Ovary (tissue), 9 donors: ENCODE data around the gene NEU4. TPM values are rescaled to one million over a fixed set of nuclear protein-coding genes. Genes with fewer than 3 reads are reported as not detected.

ENCODE experiments used
- DNase-seq, 5 donors: peaks; one replicate each; pipeline ENCODE4 v3.0.0-alpha.2; 2019 to 2020
- H3K27ac ChIP-seq, 2 donors: fragments of 200-600 bp; one replicate each; pipeline versions ENCODE4 v1.5.1 to v1.8.0; 2019 to 2022
- H3K27me3 ChIP-seq: fragments of 200-600 bp; one replicate; pipeline ENCODE4 v1.8.0; 2022
- H3K36me3 ChIP-seq: fragments of 200-600 bp; sonication (generic); one replicate; pipeline ENCODE4 v1.5.1; 2019
- H3K4me1 ChIP-seq: one replicate; pipeline ENCODE4 v1.8.1; 2013; ENCODE audit warnings: mild to moderate bottlenecking, moderate library complexity; ENCODE audit not compliant: insufficient read depth
- H3K4me3 ChIP-seq: fragments of 200-600 bp; sonication (generic); one replicate; pipeline ENCODE4 v1.5.1; 2017
- H3K9me3 ChIP-seq, 2 donors: fragments of 200-600 bp in 1 of 2; sonication (generic) in 1 of 2; one replicate each; pipeline versions ENCODE4 v1.5.1 to v1.8.1; 2013 to 2019; ENCODE audit warnings: mild to moderate bottlenecking in 1 of 2, moderate library complexity in 1 of 2
- EP300 ChIP-seq: sonication (generic); formaldehyde crosslinking; IDR thresholded peaks from one replicate; pipeline ENCODE4 v1.6.1; 2017; ENCODE audit warnings: antibody characterized with exemption
- POLR2A ChIP-seq: fragments of 450-650 bp; IDR thresholded peaks from one replicate; pipeline ENCODE4 v1.6.1; 2017; ENCODE audit warnings: antibody characterized with exemption, mild to moderate bottlenecking, moderate library complexity
- WGBS, 3 donors: extraction: QIAGEN DNeasy Blood & Tissue Kit in 1 of 3; methylation state at CpG; one replicate each; pipeline versions ENCODE4 v1.1.5 to v1.1.7; 2013 to 2017; 5-methylcytosine and 5-hydroxymethylcytosine counted together
- intact Hi-C, 4 donors: fragments of 100-400 bp; cut with DNase I; formaldehyde crosslinking; loops; one replicate each; pipeline versions ENCODE4 v1.11.0 to v1.15.1; 2022 to 2023
- polyA plus RNA-seq, 2 donors: library from polyadenylated mRNA; stranded (reverse); fragments of 200-250 nt in 1 of 2; fragments of 350-450 nt in 1 of 2; fragmentation: Illumina TruSeq in 1 of 2; extraction: RNeasy Lipid Tissue Mini Kit (QIAGEN cat#74804) in 1 of 2; gene quantifications; one replicate each; pipeline ENCODE4 v1.2.3, GENCODE V29; 2013 to 2014
- total RNA-seq, 7 donors: library from RNA; depleted of rRNA in 2 of 7; stranded (reverse); fragments of >200 nt in 2 of 7; fragmentation: NEBNext Ultra II Directional in 3 of 7; extraction: Animal tissue kit (Norgen Biotek cat#: 25700) in 3 of 7; gene quantifications; one replicate each; pipeline versions ENCODE4 v1.1.0 to v1.2.4, GENCODE V29; 2016 to 2023
- TF ChIP-seq, protein P1 (sequence below), 3 donors: fragments of 450-650 bp in 2 of 3; fragments of 200-600 bp in 1 of 3; IDR thresholded peaks; one replicate each; pipeline versions ENCODE4 v1.5.1 to v1.8.0; 2016 to 2022; ENCODE audit warnings: antibody characterized with exemption in 3 of 3, mild to moderate bottlenecking in 1 of 3
- donor health status: DM: no; HTN: no; CAD: no; lungs with moderate emphysema.
- donor health status: DM: no; HTN: no; CAD: no.
- donor health status: Bipolar disorder and iron deficiency.
- donor health status: DM: yes; HTN: yes; CAD: no.
- donor health status: DM: no; HTN: no; CAD: no.
- donor health status: DM: yes; HTN: yes; CAD: no.

Gene NEU4
- total and polyA plus RNA-seq, 9 donors: 0.23 to 7.2 (median 0.84) TPM; not detected in 2

DNA sequence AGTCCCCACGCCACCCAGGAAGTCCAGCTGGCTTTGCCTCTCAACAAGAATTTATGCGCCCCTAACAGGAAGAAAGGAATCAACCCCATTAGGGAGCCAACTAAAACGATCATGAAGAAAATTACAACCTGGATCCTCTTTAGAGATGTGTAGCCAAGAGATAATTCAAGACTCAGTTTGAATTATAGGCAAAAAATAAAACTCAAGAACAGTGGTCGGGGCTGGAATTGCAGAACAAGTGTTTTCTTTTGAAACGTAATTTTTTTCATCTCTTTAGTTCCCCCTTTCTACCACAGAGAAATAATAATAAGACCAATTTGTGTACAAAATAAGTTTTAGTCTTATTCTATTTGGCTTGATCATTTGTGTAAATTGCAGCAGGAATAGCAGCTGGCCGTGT, 27.3 kb downstream of the NEU4 start:
- no peak for DNase-seq
- TF ChIP-seq POLR2A (no peak), EP300 (no peak)
- TF ChIP-seq, protein P1, sequence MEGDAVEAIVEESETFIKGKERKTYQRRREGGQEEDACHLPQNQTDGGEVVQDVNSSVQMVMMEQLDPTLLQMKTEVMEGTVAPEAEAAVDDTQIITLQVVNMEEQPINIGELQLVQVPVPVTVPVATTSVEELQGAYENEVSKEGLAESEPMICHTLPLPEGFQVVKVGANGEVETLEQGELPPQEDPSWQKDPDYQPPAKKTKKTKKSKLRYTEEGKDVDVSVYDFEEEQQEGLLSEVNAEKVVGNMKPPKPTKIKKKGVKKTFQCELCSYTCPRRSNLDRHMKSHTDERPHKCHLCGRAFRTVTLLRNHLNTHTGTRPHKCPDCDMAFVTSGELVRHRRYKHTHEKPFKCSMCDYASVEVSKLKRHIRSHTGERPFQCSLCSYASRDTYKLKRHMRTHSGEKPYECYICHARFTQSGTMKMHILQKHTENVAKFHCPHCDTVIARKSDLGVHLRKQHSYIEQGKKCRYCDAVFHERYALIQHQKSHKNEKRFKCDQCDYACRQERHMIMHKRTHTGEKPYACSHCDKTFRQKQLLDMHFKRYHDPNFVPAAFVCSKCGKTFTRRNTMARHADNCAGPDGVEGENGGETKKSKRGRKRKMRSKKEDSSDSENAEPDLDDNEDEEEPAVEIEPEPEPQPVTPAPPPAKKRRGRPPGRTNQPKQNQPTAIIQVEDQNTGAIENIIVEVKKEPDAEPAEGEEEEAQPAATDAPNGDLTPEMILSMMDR (IDR thresholded peaks at IDR 0.05): no peak
- intact Hi-C loops: no loop called here
- Histone ChIP-seq H3K27ac (no peak overlapping the region), H3K27me3 (no peaks in the 10 kb centered on the region), H3K9me3 (no peaks in the 10 kb centered on the region), H3K36me3 (no peaks in the 10 kb centered on the region), H3K4me3 (no peak overlapping the region), H3K4me1 (no peaks in the 10 kb centered on the region)
- WGBS, 3 donors: 41 to 46% (median 41%) methylated on average over 6 of the region's 6 CpGs

DNA sequence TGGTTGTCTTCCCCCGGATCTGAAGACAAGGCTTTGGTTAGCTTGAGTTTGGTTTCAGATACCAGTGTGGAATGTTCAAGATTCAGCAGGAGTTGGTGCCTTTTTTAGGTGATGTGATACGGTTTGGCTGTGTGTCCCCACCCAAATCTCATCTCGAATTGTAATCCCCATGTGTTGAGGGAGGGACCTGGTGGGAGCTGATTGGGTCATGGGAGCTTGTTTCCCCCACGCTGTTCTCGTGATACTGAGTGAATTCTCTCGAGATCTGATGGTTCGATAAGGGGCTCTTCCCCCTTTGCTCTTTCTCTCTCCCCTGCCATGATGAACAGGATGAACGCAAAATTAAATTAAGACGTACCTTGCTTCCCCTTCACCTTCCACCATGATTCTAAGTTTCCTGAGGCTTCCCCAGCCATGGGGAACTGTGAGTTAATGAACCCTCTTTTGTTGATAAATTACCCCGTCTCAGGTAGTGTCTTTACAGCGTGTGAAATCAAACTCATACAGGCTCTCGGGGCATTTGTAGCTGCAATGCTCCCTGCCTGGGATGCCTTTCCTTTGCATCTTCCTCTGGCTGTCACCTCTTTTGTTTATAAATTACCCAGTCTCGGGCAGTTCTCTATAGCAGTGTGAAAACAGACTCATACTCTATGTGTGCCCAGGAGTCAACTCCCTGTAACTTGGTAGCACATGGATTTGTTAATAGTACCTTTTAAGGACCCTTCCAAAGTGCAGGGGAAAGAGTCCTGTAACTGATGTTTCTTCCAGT, 28.4 kb downstream of the NEU4 start:
- no peak overlapping the region for H3K27ac ChIP-seq
- H3K4me1 ChIP-seq: no peaks in the 10 kb centered on the region
- TF ChIP-seq EP300 (no peak), POLR2A (no peak)
- TF ChIP-seq, protein P1 (IDR thresholded peaks at IDR 0.05): no peak
- H3K9me3 ChIP-seq: no peaks in the 10 kb centered on the region
- 46 to 54% (median 49%) methylated on average over 13 of the region's 13 CpGs for WGBS, 3 donors
- H3K4me3 ChIP-seq: no peak overlapping the region
- intact Hi-C loops: no loop called here
- no peak for DNase-seq
- no peaks in the 10 kb centered on the region for H3K27me3 ChIP-seq
- H3K36me3 ChIP-seq: no peaks in the 10 kb centered on the region

DNA sequence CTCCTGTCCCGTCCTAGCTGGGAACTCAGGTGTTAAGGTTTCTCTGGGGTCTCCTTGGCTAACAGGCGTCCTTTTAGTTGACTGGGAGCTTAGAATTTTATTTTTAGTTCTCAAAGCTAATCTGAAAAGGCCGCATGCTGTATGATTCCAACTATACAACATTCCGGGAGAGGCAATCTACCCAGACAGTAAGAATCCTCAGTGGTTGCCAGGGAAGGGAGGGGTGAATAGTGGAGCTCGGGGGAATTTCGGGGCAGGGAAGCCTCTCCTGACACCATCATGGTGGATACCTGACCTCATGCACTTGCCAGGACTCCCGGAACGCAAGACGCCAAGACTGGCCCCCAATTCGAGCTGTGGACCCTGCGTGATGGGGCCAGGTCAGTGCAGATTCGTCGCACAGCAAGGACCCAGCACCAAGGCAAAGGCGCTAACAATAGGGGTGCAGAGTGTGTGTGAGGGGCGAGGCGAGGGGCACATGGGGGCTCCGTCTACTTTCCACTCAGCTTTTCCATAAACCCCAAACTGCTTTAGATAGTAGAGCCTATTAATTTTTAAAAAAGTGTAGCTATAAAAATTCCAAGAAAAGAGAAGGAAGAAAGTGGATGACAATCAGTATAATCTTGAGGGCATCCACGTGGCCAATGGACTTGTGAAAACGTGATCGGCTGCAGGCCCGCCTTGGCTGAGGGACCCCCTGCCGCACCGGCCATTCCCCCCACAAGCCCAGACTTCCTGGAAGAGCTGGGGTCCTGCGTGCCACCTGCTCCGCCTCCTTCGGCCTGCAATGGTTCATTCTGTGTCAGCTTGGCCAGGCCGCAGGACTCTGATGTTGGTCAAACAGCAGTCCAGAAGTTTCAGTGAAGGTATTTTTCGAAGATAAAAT, 32.4 kb downstream of the NEU4 start:
- Histone ChIP-seq H3K27me3 (no peaks in the 10 kb centered on the region), H3K4me3 (no peak overlapping the region), H3K9me3 (no peaks in the 10 kb centered on the region), H3K4me1 (peaks cover 2% of the 10 kb centered on the region), H3K27ac (no peak overlapping the region), H3K36me3 (no peaks in the 10 kb centered on the region)
- intact Hi-C loops: no loop called here
- WGBS, 3 donors: 72 to 78% (median 76%) methylated on average over 28 of the region's 28 CpGs
- DNase-seq: no peak
- TF ChIP-seq EP300 (no peak), POLR2A (no peak)
- TF ChIP-seq, protein P1 (IDR thresholded peaks at IDR 0.05): no peak

DNA sequence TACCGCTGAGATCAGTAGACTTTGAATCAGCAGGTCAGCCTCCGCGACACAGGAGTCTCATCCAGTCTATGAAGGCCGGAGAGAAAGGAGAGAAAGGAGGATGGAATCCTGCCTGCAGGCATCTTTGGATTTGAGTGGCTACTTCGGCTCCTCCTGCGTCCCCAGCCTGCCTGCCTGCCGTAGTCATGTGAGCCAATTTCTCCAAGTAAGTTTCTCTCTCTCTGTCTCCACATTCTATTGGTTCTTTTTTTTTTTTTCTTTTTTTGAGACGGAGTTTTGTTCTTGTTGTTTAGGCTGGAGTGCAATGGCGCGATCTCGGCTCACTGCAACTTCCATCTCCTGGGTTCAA, 33.0 kb downstream of the NEU4 start:
- TF ChIP-seq, protein P1 (IDR thresholded peaks at IDR 0.05): no peak
- TF ChIP-seq POLR2A: no peak
- TF ChIP-seq EP300: no peak
- intact Hi-C loops: no loop called here
- Histone ChIP-seq H3K27me3 (no peaks in the 10 kb centered on the region), H3K27ac (no peak overlapping the region), H3K9me3 (no peaks in the 10 kb centered on the region), H3K4me3 (no peak overlapping the region), H3K36me3 (no peaks in the 10 kb centered on the region), H3K4me1 (peaks cover 2% of the 10 kb centered on the region)
- DNase-seq: no peak
- WGBS, 3 donors: 72 to 83% (median 78%) methylated on average over 11 of the region's 11 CpGs
